Lung (tissue), 12 donors: Measurements from ENCODE around the gene ZNF385C. TPM values are rescaled to one million over a fixed set of nuclear protein-coding genes. Genes with fewer than 3 reads are reported as not detected.

Experiments
- ATAC-seq: fragments of 200-7000 bp; cut with Tn5 transposase; one replicate; pipeline ENCODE4 v1.9.1; 2020; ENCODE audit warnings: moderate number of reproducible peaks; ENCODE audit not compliant: insufficient read depth, low FRiP score
- DNase-seq, 3 donors: peaks; one replicate each; pipeline ENCODE4 v3.0.0-alpha.2; 2013 to 2017
- H3K27ac ChIP-seq, 2 donors: one replicate each; pipeline ENCODE4 v1.5.1; 2013; ENCODE audit warnings: mild to moderate bottlenecking in 2 of 2, moderate library complexity in 2 of 2, control low read depth in 1 of 2, inconsistent platforms in 1 of 2, low read depth in 1 of 2, low read length in 1 of 2
- H3K27me3 ChIP-seq, 3 donors: one replicate each; pipeline ENCODE4 v1.5.1; 2013; ENCODE audit warnings: low read length in 2 of 3; ENCODE audit not compliant: control insufficient read depth in 3 of 3, insufficient read depth in 3 of 3
- H3K36me3 ChIP-seq, 4 donors: one replicate each; pipeline ENCODE4 v1.5.1; 2013; ENCODE audit warnings: low read length in 4 of 4, mild to moderate bottlenecking in 1 of 4, moderate library complexity in 1 of 4; ENCODE audit not compliant: control insufficient read depth in 4 of 4, insufficient read depth in 4 of 4
- H3K4me1 ChIP-seq, 5 donors: one replicate each; pipeline ENCODE4 v1.5.1; 2013; ENCODE audit warnings: low read length in 5 of 5, mild to moderate bottlenecking in 2 of 5, moderate library complexity in 1 of 5; ENCODE audit not compliant: control insufficient read depth in 5 of 5, insufficient read depth in 5 of 5
- H3K4me3 ChIP-seq: one replicate; pipeline ENCODE4 v1.5.1; 2013; ENCODE audit warnings: mild to moderate bottlenecking, control low read depth, moderate library complexity
- H3K9ac ChIP-seq, 2 donors: one replicate each; pipeline ENCODE4 v1.5.1; 2013; ENCODE audit warnings: low read length in 2 of 2, control low read depth in 1 of 2; ENCODE audit not compliant: insufficient read depth in 1 of 2
- H3K9me3 ChIP-seq, 4 donors: one replicate each; pipeline ENCODE4 v1.5.1; 2013; ENCODE audit warnings: low read length in 3 of 4, mild to moderate bottlenecking in 1 of 4, moderate library complexity in 1 of 4; ENCODE audit not compliant: control insufficient read depth in 4 of 4, insufficient read depth in 3 of 4
- CTCF ChIP-seq: IDR thresholded peaks from 2 replicates; pipeline ENCODE4 v1.5.1; 2012; ENCODE audit warnings: mild to moderate bottlenecking; ENCODE audit errors: control extremely low read depth, extremely low read depth
- WGBS, 2 donors: extraction: QIAGEN DNeasy Blood & Tissue Kit; methylation state at CpG; one replicate each; pipeline ENCODE4 v1.1.7; 2013; 5-methylcytosine and 5-hydroxymethylcytosine counted together
- polyA plus RNA-seq, 2 donors: library from polyadenylated mRNA; stranded (reverse); fragments of 200-250 nt; gene quantifications; one replicate each; pipeline ENCODE4 v1.2.1, GENCODE V29; 2013
- total RNA-seq, 2 donors: library from RNA; depleted of rRNA in 1 of 2; stranded (reverse); fragments of >200 nt in 1 of 2; gene quantifications; one replicate each; pipeline ENCODE4 v1.2.1, GENCODE V29; 2014 to 2021
- donor health status: control.
- donor health status: control.
- donor health status: Bipolar disorder and iron deficiency.
- donor health status: healthy.
- donor health status: DM: yes; HTN: yes; CAD: no.

Gene ZNF385C
- total and polyA plus RNA-seq, 4 donors, result 0.14 to 0.57 (median 0.37) TPM

DNA sequence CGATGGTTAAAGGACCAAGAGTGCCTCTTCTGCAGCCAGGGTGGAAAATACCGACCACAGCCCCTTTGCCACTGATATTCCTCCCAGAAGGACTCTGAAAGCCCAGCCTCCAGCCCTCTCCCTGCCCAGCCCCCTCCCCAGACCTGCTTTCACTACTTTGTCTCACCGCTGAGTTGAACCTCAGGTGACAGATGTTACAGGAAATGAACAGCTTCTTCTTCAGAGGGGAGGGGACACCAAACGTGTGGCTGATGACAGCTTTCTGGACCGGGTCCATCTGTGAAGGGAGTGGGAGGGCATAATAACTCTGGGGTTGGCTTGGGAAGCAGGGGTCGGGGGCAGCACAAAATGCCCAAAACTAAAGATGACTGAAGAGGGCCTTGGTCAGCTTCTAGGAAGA lies 64.2 kb downstream of the ZNF385C start:
- Histone ChIP-seq H3K27me3 (no peaks in the 10 kb centered on the region), H3K4me1 (no peaks in the 10 kb centered on the region), H3K4me3 (no peak overlapping the region), H3K36me3 (no peaks in the 10 kb centered on the region), H3K9ac (no peak overlapping the region), H3K9me3 (no peaks in the 10 kb centered on the region), H3K27ac (no peak overlapping the region)
- DNase-seq (no peak), ATAC-seq (no peak)
- WGBS, 2 donors, result 44% methylated on average over 5 to 6 of the region's 6 CpGs
- no peak for TF ChIP-seq CTCF

- H3K27ac ChIP-seq, result no peak overlapping the region
- H3K4me3 ChIP-seq, result no peak overlapping the region
- H3K36me3 ChIP-seq, result no peaks in the 10 kb centered on the region
- peak in 1 of 3 donors; percentile 41 for DNase-seq
- H3K9ac ChIP-seq, result no peak overlapping the region
- H3K9me3 ChIP-seq, result no peaks in the 10 kb centered on the region
- H3K27me3 ChIP-seq, result no peaks in the 10 kb centered on the region
- no peak for TF ChIP-seq CTCF
- no peaks in the 10 kb centered on the region for H3K4me1 ChIP-seq
- no peak for ATAC-seq
- WGBS, 2 donors, result 61 to 79% methylated on average over 6 of the region's 6 CpGs
These were observed 66.7 kb downstream of the ZNF385C start for GRCh38 chr17:42031584-42031983.

DNA sequence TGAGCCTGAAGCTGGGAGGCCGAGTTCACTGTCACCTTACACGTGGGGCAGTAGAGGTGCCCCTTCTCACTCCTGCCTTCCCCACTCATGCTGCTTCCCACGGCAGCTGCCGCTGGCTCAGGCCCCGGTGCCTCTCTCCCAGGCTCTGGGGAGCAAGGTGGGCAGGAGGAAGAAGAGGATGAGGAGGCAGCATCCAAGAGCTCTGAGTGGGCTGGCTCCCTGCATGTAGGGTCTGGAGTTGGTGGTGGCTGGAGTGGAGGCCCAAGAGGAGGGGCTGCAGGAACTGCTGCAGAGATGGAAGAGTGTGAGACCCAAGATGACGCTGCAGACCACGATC lies 69.5 kb downstream of the ZNF385C start:
- no peak overlapping the region for H3K4me3 ChIP-seq
- TF ChIP-seq CTCF, result no peak
- H3K27me3 ChIP-seq, result no peaks in the 10 kb centered on the region
- peaks cover 0 to 10% (median 0%) of the 10 kb centered on the region in 5 donors for H3K4me1 ChIP-seq
- no peak overlapping the region for H3K9ac ChIP-seq
- H3K36me3 ChIP-seq, result peaks cover 0 to 8% (median 4%) of the 10 kb centered on the region in 4 donors
- DNase-seq (no peak), ATAC-seq (no peak)
- H3K9me3 ChIP-seq, result no peaks in the 10 kb centered on the region
- 83 to 87% methylated on average over 7 of the region's 7 CpGs for WGBS, 2 donors
- no peak overlapping the region for H3K27ac ChIP-seq
